Measurements from ENCODE around the gene RPL31.

The RPL31 gene

GRCh38 chr2:101002562-101003277, 631 bp downstream of the RPL31 start:
- Histone ChIP-seq H3K27me3 (ENCODE audit: insufficient read depth, poor library complexity, severe bottlenecking) (no peaks in the 10 kb centered on the region), H3K27ac (replicated peaks) (peak overlapping the region; percentile 92), H3K4me3 (replicated peaks; ENCODE audit: insufficient read depth, low read length) (peak overlapping the region; percentile 78)
- TF ChIP-seq REST (IDR thresholded peaks at IDR 0.05; ENCODE audit: insufficient replicate concordance, low read depth) (no peak), GABPA (IDR thresholded peaks at IDR 0.05; ENCODE audit: low read depth) (no peak), POLR2AphosphoS5 (IDR thresholded peaks at IDR 0.05; ENCODE audit: low read depth) (no peak; the same call in 1 of the 2 replicates), CTCF (IDR thresholded peaks at IDR 0.05; ENCODE audit: insufficient read depth, low read length) (no peak), SPI1 (IDR thresholded peaks at IDR 0.05; ENCODE audit: borderline replicate concordance, low read depth) (no peak)
- DNase-seq (ENCODE audit: low read depth in 1 of 2, low spot score in 1 of 2), result no peak

GRCh38 chr2:101003278-101003775, 1.2 kb downstream of the RPL31 start:
- Histone ChIP-seq H3K27ac (replicated peaks) (peak overlapping the region; percentile 92), H3K27me3 (ENCODE audit: insufficient read depth, poor library complexity, severe bottlenecking) (no peaks in the 10 kb centered on the region), H3K4me3 (replicated peaks; ENCODE audit: insufficient read depth, low read length) (peak overlapping the region; percentile 78)
- DNase-seq (ENCODE audit: low read depth in 1 of 2, low spot score in 1 of 2), result no peak
- TF ChIP-seq REST (IDR thresholded peaks at IDR 0.05; ENCODE audit: insufficient replicate concordance, low read depth), result no peak
- TF ChIP-seq GABPA (IDR thresholded peaks at IDR 0.05; ENCODE audit: low read depth), result no peak
- no peak for TF ChIP-seq CTCF (IDR thresholded peaks at IDR 0.05; ENCODE audit: insufficient read depth, low read length)

- no peak for TF ChIP-seq POLR2AphosphoS5 (IDR thresholded peaks at IDR 0.05; ENCODE audit: low read depth)
- no peak for DNase-seq (ENCODE audit: low read depth in 1 of 2, low spot score in 1 of 2)
- no peaks in the 10 kb centered on the region for H3K27me3 ChIP-seq (ENCODE audit: insufficient read depth, poor library complexity, severe bottlenecking)
- peak overlapping the region; percentile 92; the same call in 1 of the 2 replicates for H3K27ac ChIP-seq (replicated peaks)
- peak overlapping the region; percentile 78 for H3K4me3 ChIP-seq (replicated peaks; ENCODE audit: insufficient read depth, low read length)
Observed at GRCh38 chr2:101004620-101005325, 2.7 kb downstream of the RPL31 start.

DNA sequence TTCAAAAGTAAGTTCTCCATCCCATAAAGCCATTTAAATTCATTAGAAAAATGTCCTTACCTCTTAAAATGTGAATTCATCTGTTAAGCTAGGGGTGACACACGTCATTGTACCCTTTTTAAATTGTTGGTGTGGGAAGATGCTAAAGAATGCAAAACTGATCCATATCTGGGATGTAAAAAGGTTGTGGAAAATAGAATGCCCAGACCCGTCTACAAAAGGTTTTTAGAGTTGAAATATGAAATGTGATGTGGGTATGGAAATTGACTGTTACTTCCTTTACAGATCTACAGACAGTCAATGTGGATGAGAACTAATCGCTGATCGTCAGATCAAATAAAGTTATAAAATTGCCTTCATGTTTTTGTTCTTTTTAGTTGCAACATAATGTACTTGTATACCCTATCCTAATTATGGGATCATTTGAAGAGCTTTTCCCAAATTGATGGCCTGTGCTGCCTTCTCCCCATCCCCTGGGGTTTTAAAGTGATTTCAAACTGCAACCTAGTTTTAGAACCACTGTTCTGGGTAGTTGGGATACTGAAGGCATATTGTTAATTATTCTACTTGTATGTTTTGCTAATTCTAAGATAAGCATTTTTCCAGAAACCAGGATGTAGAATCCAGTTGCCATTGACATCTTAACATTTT, 4.1 kb downstream of the RPL31 start:
- TF ChIP-seq SPI1 (IDR thresholded peaks at IDR 0.05; ENCODE audit: borderline replicate concordance, low read depth) (no peak), POLR2AphosphoS5 (IDR thresholded peaks at IDR 0.05; ENCODE audit: low read depth) (no peak), GABPA (IDR thresholded peaks at IDR 0.05; ENCODE audit: low read depth) (no peak), REST (IDR thresholded peaks at IDR 0.05; ENCODE audit: insufficient replicate concordance, low read depth) (no peak), CTCF (IDR thresholded peaks at IDR 0.05; ENCODE audit: insufficient read depth, low read length) (no peak)
- H3K27me3 ChIP-seq (ENCODE audit: insufficient read depth, poor library complexity, severe bottlenecking), result no peaks in the 10 kb centered on the region
- H3K27ac ChIP-seq (replicated peaks), result no peak overlapping the region
- no peak for DNase-seq (ENCODE audit: low read depth in 1 of 2, low spot score in 1 of 2)
- H3K4me3 ChIP-seq (replicated peaks; ENCODE audit: insufficient read depth, low read length), result no peak overlapping the region
